Nephron (organoid): Measurements from ENCODE around the gene FGR.

ENCODE experiments used
- H3K27ac Mint-ChIP-seq, 3 experiments: 2 replicates each; pipeline ENCODE4 v1.8.0; 2020; ENCODE audit warnings: mixed read lengths in 3 of 3, mild to moderate bottlenecking in 2 of 3, moderate library complexity in 1 of 3
- H3K27me3 Mint-ChIP-seq: 2 replicates; pipeline ENCODE4 v1.8.0; 2021; ENCODE audit warnings: low read depth, mild to moderate bottlenecking, moderate library complexity, mixed read lengths
- H3K36me3 Mint-ChIP-seq: 2 replicates; pipeline ENCODE4 v1.8.0; 2020; ENCODE audit warnings: low read depth, mixed read lengths
- H3K4me1 Mint-ChIP-seq: 2 replicates; pipeline ENCODE4 v1.8.0; 2020; ENCODE audit warnings: mixed read lengths
- H3K4me3 Mint-ChIP-seq, 3 experiments: 2 replicates each; pipeline ENCODE4 v1.8.0; 2020; ENCODE audit warnings: mild to moderate bottlenecking in 3 of 3, mixed read lengths in 3 of 3, moderate library complexity in 2 of 3
- H3K9me3 Mint-ChIP-seq: 2 replicates; pipeline ENCODE4 v1.8.0; 2020; ENCODE audit warnings: mixed read lengths
- TF ChIP-seq, protein P1 (sequence below), 3 experiments: fragments of 200-600 bp; sonication (generic); IDR thresholded peaks; one replicate each; pipeline ENCODE4 v1.5.0; 2021; ENCODE audit warnings: antibody characterized with exemption in 3 of 3; ENCODE audit not compliant: unreplicated experiment in 3 of 3

FGR gene

GRCh38 chr1:27594564-27595510 lies 40.1 kb downstream of the FGR start:
- Mint-ChIP-seq H3K27ac (no peak overlapping the region), H3K4me1 (peaks cover 29% of the 10 kb centered on the region), H3K27me3 (no peaks in the 10 kb centered on the region), H3K36me3 (no peaks in the 10 kb centered on the region), H3K4me3 (no peak overlapping the region), H3K9me3 (no peaks in the 10 kb centered on the region)
- TF ChIP-seq, protein P1, sequence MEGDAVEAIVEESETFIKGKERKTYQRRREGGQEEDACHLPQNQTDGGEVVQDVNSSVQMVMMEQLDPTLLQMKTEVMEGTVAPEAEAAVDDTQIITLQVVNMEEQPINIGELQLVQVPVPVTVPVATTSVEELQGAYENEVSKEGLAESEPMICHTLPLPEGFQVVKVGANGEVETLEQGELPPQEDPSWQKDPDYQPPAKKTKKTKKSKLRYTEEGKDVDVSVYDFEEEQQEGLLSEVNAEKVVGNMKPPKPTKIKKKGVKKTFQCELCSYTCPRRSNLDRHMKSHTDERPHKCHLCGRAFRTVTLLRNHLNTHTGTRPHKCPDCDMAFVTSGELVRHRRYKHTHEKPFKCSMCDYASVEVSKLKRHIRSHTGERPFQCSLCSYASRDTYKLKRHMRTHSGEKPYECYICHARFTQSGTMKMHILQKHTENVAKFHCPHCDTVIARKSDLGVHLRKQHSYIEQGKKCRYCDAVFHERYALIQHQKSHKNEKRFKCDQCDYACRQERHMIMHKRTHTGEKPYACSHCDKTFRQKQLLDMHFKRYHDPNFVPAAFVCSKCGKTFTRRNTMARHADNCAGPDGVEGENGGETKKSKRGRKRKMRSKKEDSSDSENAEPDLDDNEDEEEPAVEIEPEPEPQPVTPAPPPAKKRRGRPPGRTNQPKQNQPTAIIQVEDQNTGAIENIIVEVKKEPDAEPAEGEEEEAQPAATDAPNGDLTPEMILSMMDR (IDR thresholded peaks at IDR 0.05; ENCODE audit: unreplicated experiment in 3 of 3) = no peak

DNA sequence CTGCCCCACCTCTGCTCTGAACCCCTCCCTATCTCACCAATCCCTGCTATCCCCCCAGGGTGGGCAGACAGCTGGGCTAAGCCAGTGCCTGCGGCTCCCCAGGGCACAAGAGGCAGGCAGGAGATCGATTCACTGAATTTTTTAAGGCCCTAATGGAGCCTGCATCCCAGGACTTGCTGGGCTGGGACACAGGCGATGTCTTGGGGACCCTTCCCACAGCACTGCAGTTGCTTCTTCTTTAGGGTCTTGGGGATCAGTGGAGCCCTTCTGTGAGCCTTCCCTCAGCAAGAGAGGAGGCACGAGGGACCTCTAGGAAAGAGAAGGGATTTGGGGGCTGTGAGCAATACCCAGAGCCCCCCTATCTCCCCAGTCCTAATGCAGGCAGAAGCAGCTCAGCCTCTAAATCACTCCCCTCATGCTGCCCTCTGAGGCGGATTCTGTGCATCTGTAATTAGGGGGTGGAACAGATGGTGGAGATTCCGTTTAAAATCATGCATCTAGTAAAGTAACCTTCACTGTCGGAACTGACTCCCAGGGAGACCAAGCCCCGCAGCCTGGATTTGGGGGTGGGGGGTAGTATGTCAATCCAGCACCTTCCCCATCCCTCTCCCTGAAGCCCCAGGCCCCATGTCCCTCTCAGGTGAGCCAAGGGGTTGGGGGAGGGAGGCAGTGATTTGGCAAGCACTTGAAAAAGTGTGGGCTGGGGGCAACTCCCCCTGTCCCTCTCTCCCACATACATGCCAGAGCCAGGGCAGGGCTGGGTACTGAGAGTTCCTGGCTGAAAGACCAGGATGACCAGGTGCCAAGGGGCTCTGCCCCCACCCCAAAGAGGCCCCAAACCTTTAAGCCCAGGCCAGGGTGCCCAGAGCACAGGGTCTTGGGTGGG lies 41.1 kb downstream of the FGR start:
- no peaks in the 10 kb centered on the region for H3K36me3 Mint-ChIP-seq
- TF ChIP-seq, protein P1 (IDR thresholded peaks at IDR 0.05; ENCODE audit: unreplicated experiment in 3 of 3) = no peak

GRCh38 chr1:27592931-27593677 lies 41.9 kb downstream of the FGR start:
- H3K4me1 Mint-ChIP-seq = peaks cover 14% of the 10 kb centered on the region
- TF ChIP-seq, protein P1 (IDR thresholded peaks at IDR 0.05; ENCODE audit: unreplicated experiment in 3 of 3) = no peak
- no peaks in the 10 kb centered on the region for H3K36me3 Mint-ChIP-seq
- H3K27me3 Mint-ChIP-seq = no peaks in the 10 kb centered on the region
- peak overlapping the region in 2 of 3 experiments; percentile 34 to 36 for H3K4me3 Mint-ChIP-seq
- H3K27ac Mint-ChIP-seq = peak overlapping the region in 1 of 3 experiments; percentile 55
- H3K9me3 Mint-ChIP-seq = no peaks in the 10 kb centered on the region

More for the DNA sequence above, 41.1 kb downstream of the FGR start:
- H3K27me3 Mint-ChIP-seq = no peaks in the 10 kb centered on the region
- H3K4me3 Mint-ChIP-seq = peak overlapping the region in 2 of 3 experiments; percentile 34 to 57
- H3K4me1 Mint-ChIP-seq = peaks cover 20% of the 10 kb centered on the region
- no peak overlapping the region for H3K27ac Mint-ChIP-seq
- no peaks in the 10 kb centered on the region for H3K9me3 Mint-ChIP-seq

GRCh38 chr1:27592232-27592930 lies 42.6 kb downstream of the FGR start:
- Mint-ChIP-seq H3K36me3 (no peaks in the 10 kb centered on the region), H3K27me3 (no peaks in the 10 kb centered on the region), H3K27ac (peak overlapping the region; percentile 17 to 20 (median 18)), H3K4me1 (peaks cover 14% of the 10 kb centered on the region), H3K9me3 (no peaks in the 10 kb centered on the region), H3K4me3 (no peak overlapping the region)
- TF ChIP-seq, protein P1 (IDR thresholded peaks at IDR 0.05; ENCODE audit: unreplicated experiment in 3 of 3) = no peak

DNA sequence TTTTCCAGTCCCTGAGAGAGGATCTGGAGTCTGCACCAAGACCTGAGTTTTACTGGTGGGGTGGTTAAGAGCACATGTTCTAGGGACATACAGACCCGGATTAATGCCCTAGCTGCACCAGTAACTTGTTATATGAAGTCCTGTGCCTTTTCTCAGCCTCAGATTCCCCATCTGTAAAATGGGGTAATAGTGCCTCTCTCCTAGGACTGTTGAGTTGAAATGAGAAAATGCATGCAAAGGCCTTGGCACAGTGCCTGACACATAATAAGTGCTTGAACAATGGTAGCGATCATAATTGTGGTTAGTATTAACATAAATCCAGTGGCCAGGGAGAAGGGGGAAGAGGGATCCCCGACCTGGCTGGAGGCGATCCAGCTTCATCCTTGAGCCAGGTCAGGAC lies 43.4 kb downstream of the FGR start:
- TF ChIP-seq, protein P1 (IDR thresholded peaks at IDR 0.05; ENCODE audit: unreplicated experiment in 3 of 3) = no peak
- Mint-ChIP-seq H3K27me3 (no peaks in the 10 kb centered on the region), H3K27ac (peak overlapping the region; percentile 17 to 20 (median 18)), H3K9me3 (no peaks in the 10 kb centered on the region), H3K4me3 (no peak overlapping the region), H3K36me3 (no peaks in the 10 kb centered on the region), H3K4me1 (peaks cover 14% of the 10 kb centered on the region)
